ENCODE results near the gene YDJC.
A peak's percentile ranks its signal among the peaks of the same experiment; 100 is the strongest.

The YDJC gene

GRCh38 chr22:21659864-21660525, 30.2 kb upstream of the YDJC start:
- no peak for TF ChIP-seq CTCF (conservative IDR thresholded peaks at IDR 0.05)
- TF ChIP-seq ZFX (IDR thresholded peaks at IDR 0.05) = no peak
- no peak overlapping the region for H3K27ac ChIP-seq

DNA sequence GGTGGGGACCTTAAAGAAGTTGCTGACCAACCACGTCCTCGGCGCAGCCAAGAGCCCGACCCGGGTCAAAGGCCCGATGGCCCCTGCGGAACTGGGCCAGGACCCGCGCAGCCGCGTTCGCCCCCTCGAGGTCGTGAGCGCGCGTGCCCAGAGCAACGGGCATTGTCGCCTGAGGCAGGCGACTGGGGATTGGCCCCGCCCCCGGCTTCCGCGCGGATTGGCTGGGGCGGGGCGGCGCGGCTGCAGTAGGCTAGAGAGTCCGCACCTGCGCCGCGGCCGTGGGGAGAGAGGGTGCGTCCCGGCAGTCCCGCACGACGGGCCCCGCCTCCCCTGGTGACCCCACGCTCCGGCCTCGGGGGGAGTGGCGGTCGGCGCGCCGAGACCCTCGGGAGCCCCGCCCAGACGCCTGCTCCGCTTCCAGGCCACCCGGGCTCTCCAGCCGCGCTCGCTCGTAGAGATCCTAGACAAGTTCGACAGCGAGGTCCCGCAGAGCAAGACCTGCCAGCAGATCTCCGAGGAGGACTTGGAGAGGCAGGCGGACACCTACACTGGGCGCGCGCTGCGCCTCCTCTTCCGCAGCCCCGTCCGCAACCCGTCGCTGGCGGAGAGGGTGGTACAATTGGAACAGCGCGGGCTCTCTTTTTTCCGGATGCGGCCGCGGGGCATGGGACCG, 27.7 kb upstream of the YDJC start:
- no peak for TF ChIP-seq ZFX (IDR thresholded peaks at IDR 0.05)
- no peak; the same call in 1 of the 2 replicates for TF ChIP-seq CTCF (conservative IDR thresholded peaks at IDR 0.05)
- H3K27ac ChIP-seq = peak overlapping the region; percentile 55

GRCh38 chr22:21657020-21657359, 27.2 kb upstream of the YDJC start:
- peak overlapping the region; percentile 55 for H3K27ac ChIP-seq
- TF ChIP-seq ZFX (IDR thresholded peaks at IDR 0.05) (no peak), CTCF (conservative IDR thresholded peaks at IDR 0.05) (no peak)

DNA sequence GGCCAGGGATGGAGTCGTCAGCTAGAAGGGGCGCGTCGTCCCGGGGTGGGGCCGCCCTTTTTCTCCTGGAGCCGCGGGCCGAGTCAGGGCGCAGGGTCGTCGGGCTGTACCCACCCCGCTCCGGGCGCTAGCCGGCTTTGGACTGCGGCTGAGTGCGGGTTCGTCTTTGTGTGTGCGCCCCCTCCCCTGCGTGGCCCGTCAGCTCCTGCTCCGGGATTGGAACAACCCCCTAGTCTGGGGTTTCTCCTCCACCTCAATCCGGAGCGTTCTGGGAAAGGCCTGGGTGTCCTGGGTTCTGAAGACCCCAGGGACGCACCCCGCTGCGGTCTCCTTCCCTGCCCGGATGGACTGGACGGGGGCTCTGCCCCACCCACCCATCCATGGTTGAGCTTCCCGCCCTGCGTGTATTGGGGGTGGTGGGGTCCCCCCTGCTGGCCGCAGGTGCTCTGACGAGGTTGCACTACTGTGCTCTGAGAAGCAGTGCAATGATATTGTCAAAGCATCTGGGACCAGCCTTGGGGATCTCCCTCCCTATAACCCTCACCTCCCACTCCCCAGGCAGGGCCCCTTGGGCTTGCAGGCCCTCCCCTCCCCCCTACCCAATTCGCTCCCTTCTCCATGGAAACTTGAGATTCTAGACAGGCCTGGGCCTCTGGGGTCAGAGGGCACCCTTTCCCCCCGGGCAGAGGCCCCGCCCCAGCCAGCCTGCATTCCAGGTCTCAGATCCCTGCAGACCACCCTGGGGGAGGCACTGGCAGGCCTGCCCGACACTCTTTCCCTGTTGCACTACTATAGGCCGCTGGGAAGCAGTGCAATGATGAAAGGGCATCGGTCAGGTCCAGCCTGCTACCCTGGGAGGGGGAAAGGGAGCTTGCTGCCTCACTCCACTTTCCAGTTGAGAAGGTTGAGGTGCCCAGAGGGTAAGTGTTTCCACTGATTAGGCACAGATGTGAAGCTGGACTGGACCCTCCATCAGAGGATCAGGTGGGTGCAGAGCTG, 23.0 kb upstream of the YDJC start:
- TF ChIP-seq CTCF (conservative IDR thresholded peaks at IDR 0.05) (no peak), ZFX (IDR thresholded peaks at IDR 0.05) (no peak)
- H3K27ac ChIP-seq = peak overlapping the region; percentile 57

DNA sequence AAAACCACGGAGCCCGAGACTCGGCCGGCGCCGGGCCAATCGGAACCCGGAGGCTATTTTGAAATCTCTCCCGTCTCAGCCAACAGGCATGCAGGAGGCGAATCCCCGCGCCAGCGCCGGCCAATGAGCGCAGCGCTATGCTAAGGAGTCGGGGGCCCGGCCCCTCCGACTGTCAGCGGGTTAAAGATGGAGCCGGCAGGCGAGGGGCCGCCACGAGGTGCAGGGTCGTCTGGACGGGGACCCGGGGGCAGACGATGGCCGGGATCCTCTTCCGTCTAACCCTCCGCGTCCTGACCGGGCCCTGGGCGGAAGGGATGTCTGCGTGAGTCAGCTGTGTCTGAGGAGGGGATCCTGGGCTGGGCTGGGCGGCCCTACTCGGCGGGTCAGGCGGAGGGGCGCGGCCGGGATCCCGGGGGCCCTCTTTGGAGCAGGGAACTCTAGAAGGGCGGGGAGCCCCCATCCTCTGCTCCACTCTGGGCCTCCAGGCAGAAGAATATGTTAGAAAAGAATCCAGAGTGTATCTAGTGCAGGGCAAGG, 22.3 kb upstream of the YDJC start:
- no peak for TF ChIP-seq ZFX (IDR thresholded peaks at IDR 0.05)
- no peak for TF ChIP-seq CTCF (conservative IDR thresholded peaks at IDR 0.05)
- H3K27ac ChIP-seq = peak overlapping the region; percentile 57

DNA sequence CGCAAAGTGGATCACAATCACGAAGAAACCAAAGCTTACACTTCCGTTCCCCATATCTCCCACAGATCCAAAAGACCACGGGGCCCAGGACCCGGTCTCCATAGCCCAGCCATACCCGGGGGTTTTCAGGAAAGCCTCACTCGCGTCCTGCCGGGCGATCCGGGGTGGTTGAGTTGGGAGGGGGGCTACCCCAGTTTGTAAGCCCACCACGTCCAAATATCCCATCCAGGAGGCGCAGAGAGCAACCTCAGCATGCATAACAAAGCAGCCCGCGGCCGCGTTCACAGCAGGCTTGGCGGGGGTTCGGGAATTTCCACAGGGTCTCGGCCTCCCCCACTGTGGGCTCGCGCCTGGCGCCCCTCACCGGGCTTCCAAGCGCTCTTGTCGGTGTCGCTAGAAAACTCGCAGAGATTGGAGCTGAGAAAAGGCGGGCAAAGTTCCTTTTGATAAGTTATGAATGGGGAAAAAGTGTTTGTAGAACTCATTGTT, 21.7 kb upstream of the YDJC start:
- H3K27ac ChIP-seq = peak overlapping the region; percentile 57
- TF ChIP-seq ZFX (IDR thresholded peaks at IDR 0.05) (no peak), CTCF (conservative IDR thresholded peaks at IDR 0.05) (no peak)

All from C4-2B (cell line).